HUES64 (cell line): ENCODE data around the gene CCDC69.

ENCODE experiments used
- H3K27ac ChIP-seq: 2 replicates; pipeline ENCODE4 v1.7.0; 2013; ENCODE audit warnings: low read depth, low read length, inconsistent platforms
- H3K27me3 ChIP-seq: 2 replicates; pipeline ENCODE4 v1.6.1; 2013; ENCODE audit warnings: mild to moderate bottlenecking, low read length; ENCODE audit not compliant: insufficient read depth
- H3K36me3 ChIP-seq: 2 replicates; pipeline ENCODE4 v1.6.1; 2013; ENCODE audit warnings: mild to moderate bottlenecking, low read length; ENCODE audit not compliant: insufficient read depth
- H3K4me1 ChIP-seq: 2 replicates; pipeline ENCODE4 v1.6.1; 2013; ENCODE audit warnings: mild to moderate bottlenecking, low read length, moderate library complexity; ENCODE audit not compliant: insufficient read depth
- H3K4me3 ChIP-seq: 2 replicates; pipeline ENCODE4 v1.5.1; 2013; ENCODE audit warnings: mild to moderate bottlenecking, low read length, moderate library complexity
- H3K9ac ChIP-seq: 2 replicates; pipeline ENCODE4 v1.6.1; 2013; ENCODE audit warnings: mild to moderate bottlenecking, low read depth, low read length
- H3K9me3 ChIP-seq: 2 replicates; pipeline ENCODE4 v1.6.1; 2013; ENCODE audit warnings: low read depth, low read length; ENCODE audit not compliant: insufficient read depth
- WGBS: fragments of 150-250, 120-280 bp; methylation state at CpG from one replicate; pipeline ENCODE4 v1.1.7; 2013; ENCODE audit warnings: missing lambda C conversion rate; 5-methylcytosine and 5-hydroxymethylcytosine counted together

Gene CCDC69

GRCh38 chr5:151186052-151186451 lies 37.8 kb downstream of the CCDC69 start:
- WGBS, result 28% methylated on average over 4 of the region's 5 CpGs
- no peaks in the 10 kb centered on the region for H3K36me3 ChIP-seq

GRCh38 chr5:151184316-151185042 lies 39.4 kb downstream of the CCDC69 start:
- Histone ChIP-seq H3K4me1 (0 out of 2 replicates have a peak, but pooled peaks cover 3% of the 10 kb centered on the region), H3K27ac (no peak overlapping the region), H3K9ac (no peak overlapping the region), H3K4me3 (no peak overlapping the region), H3K36me3 (no peaks in the 10 kb centered on the region), H3K27me3 (no peaks in the 10 kb centered on the region), H3K9me3 (no peaks in the 10 kb centered on the region)
- WGBS, result 92% methylated on average over 8 of the region's 10 CpGs

More at GRCh38 chr5:151186052-151186451, 37.8 kb downstream of the CCDC69 start:
- H3K4me3 ChIP-seq, result no peak overlapping the region
- H3K9ac ChIP-seq, result no peak overlapping the region
- H3K9me3 ChIP-seq, result no peaks in the 10 kb centered on the region
- H3K27me3 ChIP-seq, result no peaks in the 10 kb centered on the region
- no peak overlapping the region for H3K27ac ChIP-seq
- H3K4me1 ChIP-seq, result peaks cover 3% of the 10 kb centered on the region; the same call in 1 of the 2 replicates

DNA sequence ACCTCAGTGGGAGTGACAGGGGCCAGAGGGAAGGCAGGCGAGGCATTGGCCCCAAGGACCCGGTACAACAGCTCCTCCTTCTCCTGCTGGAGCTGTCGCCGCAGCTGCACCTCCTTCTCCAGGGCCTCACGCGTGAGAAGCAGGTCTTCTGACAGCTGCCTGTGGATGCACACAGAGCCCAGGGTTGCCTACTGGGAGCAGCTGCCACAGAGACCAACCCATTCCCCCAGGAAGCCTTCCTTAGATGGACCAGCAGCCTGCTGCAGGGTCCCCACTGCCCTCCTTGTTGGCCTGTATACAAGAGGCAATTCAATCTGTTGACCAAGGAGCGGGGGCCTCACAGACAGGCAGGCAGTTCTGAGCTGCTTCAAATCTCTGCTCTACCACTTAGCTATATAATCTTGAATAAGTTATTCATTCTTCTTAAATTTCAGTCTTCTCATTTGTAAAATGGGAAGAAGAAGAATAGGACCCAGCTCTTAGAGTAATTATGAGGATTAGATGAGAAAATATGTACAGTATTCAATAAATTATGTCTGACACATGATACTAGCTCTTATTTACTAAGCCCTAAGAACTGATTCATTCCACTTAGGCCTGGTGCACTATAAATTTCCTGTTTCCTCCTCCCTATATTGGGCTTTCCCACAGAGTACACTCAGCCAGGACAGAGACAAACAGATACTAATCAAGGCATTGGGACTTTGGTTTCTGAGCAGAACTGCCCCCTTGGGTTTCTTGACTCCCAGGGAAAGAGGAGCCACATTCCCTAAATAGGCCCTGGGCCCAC lies 40.2 kb downstream of the CCDC69 start:
- H3K27ac ChIP-seq, result no peak overlapping the region
- no peak overlapping the region for H3K4me3 ChIP-seq
- 0 out of 2 replicates have a peak, but pooled peaks cover 3% of the 10 kb centered on the region for H3K4me1 ChIP-seq
- H3K9ac ChIP-seq, result no peak overlapping the region
- WGBS, result 88% methylated on average over 7 of the region's 7 CpGs
- no peaks in the 10 kb centered on the region for H3K9me3 ChIP-seq
- no peaks in the 10 kb centered on the region for H3K27me3 ChIP-seq
- no peaks in the 10 kb centered on the region for H3K36me3 ChIP-seq

- WGBS, result 94% methylated on average over 8 of the region's 8 CpGs
- H3K27me3 ChIP-seq, result no peaks in the 10 kb centered on the region
- H3K4me3 ChIP-seq, result no peak overlapping the region
- H3K36me3 ChIP-seq, result no peaks in the 10 kb centered on the region
- 0 out of 2 replicates have a peak, but pooled peaks cover 3% of the 10 kb centered on the region for H3K4me1 ChIP-seq
- no peaks in the 10 kb centered on the region for H3K9me3 ChIP-seq
- no peak overlapping the region for H3K27ac ChIP-seq
- H3K9ac ChIP-seq, result no peak overlapping the region
Observed at GRCh38 chr5:151182976-151183375, 40.9 kb downstream of the CCDC69 start.

DNA sequence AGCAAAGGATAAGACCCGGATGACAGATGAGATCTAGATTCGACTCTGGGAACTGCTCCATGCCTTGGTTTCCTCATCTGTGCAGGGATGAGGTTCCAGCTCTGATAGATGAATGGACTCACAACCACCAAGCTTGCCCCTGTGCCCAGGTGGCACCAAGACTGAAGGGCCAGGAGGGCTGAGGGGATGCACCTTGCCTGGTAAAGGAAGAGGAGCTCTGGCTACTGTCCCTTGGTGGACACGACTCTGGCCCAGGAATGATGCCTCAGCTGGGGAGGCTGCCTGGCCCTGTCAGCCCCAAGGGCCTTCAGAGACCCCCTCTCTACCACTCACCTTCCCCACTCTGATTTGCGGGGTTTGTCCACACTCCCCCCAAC lies 41.4 kb downstream of the CCDC69 start:
- no peak overlapping the region for H3K27ac ChIP-seq

DNA sequence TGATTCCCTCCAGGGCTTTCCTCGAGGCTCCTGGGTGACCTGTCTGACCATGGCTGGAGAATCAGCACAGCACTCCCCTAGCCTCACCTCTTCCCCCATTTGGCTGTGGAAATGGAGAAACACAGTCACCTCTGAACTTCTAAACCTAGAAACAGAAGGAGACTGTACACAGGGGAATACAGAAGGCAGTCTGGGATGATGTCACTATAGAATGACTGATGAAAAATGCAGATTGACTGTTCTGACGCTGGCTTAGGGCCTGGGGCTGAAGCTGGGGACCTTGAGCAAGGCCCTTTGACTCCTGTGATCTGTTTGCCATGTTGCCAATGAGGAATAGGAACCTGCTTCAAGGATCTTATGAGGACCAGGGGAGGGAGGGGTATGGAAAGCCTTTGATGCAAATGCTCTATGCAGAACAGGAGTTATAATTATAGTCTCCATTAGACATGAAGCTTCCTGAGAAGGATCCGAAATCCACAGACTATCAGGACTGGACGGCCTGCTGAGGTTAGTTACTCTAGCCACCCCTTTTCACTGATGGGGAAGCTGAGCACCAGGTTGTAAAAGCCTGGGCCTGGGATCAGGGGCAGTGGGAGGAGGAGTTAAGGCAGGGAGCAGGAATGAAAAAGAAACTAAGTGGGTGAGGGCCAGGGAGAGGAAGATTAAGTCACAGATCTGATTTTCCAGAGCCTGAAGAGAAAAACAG lies 41.9 kb downstream of the CCDC69 start:
- no peak overlapping the region for H3K9ac ChIP-seq
- no peaks in the 10 kb centered on the region for H3K36me3 ChIP-seq
- H3K27me3 ChIP-seq, result no peaks in the 10 kb centered on the region
- H3K9me3 ChIP-seq, result no peaks in the 10 kb centered on the region
- no peak overlapping the region for H3K27ac ChIP-seq
- H3K4me1 ChIP-seq, result 0 out of 2 replicates have a peak, but pooled peaks cover 3% of the 10 kb centered on the region
- no peak overlapping the region for H3K4me3 ChIP-seq
- 89% methylated on average over 4 of the region's 4 CpGs for WGBS

More for the DNA sequence above, 41.4 kb downstream of the CCDC69 start:
- no peak overlapping the region for H3K9ac ChIP-seq
- no peaks in the 10 kb centered on the region for H3K27me3 ChIP-seq
- no peak overlapping the region for H3K4me3 ChIP-seq
- no peaks in the 10 kb centered on the region for H3K36me3 ChIP-seq
- WGBS, result 91% methylated on average over 4 of the region's 4 CpGs
- H3K4me1 ChIP-seq, result 0 out of 2 replicates have a peak, but pooled peaks cover 3% of the 10 kb centered on the region
- H3K9me3 ChIP-seq, result no peaks in the 10 kb centered on the region

- H3K4me3 ChIP-seq, result no peak overlapping the region
- H3K4me1 ChIP-seq, result no peaks in the 10 kb centered on the region
- H3K27me3 ChIP-seq, result no peaks in the 10 kb centered on the region
- no peak overlapping the region for H3K27ac ChIP-seq
- no peak overlapping the region for H3K9ac ChIP-seq
- H3K9me3 ChIP-seq, result no peaks in the 10 kb centered on the region
- no peaks in the 10 kb centered on the region for H3K36me3 ChIP-seq
- WGBS, result 94% methylated on average over 6 of the region's 6 CpGs
Observed at GRCh38 chr5:151180291-151180690, 43.6 kb downstream of the CCDC69 start.

DNA sequence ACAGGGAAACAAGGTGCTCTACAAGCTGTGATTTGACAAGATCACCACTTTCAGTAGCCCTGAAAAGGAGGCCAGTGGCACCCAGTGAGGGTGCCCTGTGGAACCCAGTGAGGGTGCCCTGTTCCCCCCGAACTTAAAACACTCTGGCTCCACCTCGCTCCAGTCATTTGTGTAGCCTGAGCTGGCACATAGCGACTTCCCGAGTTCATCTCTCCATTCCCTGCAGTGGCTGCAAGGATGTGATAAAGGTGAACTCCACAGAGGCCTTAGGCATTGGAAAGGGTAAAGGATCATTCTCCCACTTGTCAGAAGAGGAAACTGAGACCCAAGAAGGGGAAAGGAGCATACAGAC lies 44.4 kb downstream of the CCDC69 start:
- H3K27ac ChIP-seq, result no peak overlapping the region
- H3K27me3 ChIP-seq, result no peaks in the 10 kb centered on the region
- no peaks in the 10 kb centered on the region for H3K36me3 ChIP-seq
- no peaks in the 10 kb centered on the region for H3K9me3 ChIP-seq
- H3K9ac ChIP-seq, result no peak overlapping the region
- WGBS, result 97% methylated on average over 4 of the region's 4 CpGs
- H3K4me1 ChIP-seq, result 0 out of 2 replicates have a peak, but pooled peaks cover under 1% of the 10 kb centered on the region
- H3K4me3 ChIP-seq, result no peak overlapping the region

GRCh38 chr5:151178777-151179488 lies 45.0 kb downstream of the CCDC69 start:
- H3K27me3 ChIP-seq, result no peaks in the 10 kb centered on the region
- no peaks in the 10 kb centered on the region for H3K9me3 ChIP-seq
- no peak overlapping the region for H3K4me3 ChIP-seq
- 91% methylated on average over 5 of the region's 5 CpGs for WGBS
- H3K9ac ChIP-seq, result no peak overlapping the region
- no peaks in the 10 kb centered on the region for H3K36me3 ChIP-seq
- H3K4me1 ChIP-seq, result 0 out of 2 replicates have a peak, but pooled peaks cover 3% of the 10 kb centered on the region
- H3K27ac ChIP-seq, result no peak overlapping the region

- 100% methylated on average over 1 of the region's 1 CpG for WGBS
- H3K36me3 ChIP-seq, result no peaks in the 10 kb centered on the region
- H3K4me1 ChIP-seq, result 0 out of 2 replicates have a peak, but pooled peaks cover 3% of the 10 kb centered on the region
Observed at GRCh38 chr5:151178372-151178771, 45.5 kb downstream of the CCDC69 start.

More at GRCh38 chr5:151178372-151178771, 45.5 kb downstream of the CCDC69 start:
- Histone ChIP-seq H3K9me3 (no peaks in the 10 kb centered on the region), H3K9ac (no peak overlapping the region), H3K27me3 (no peaks in the 10 kb centered on the region), H3K4me3 (no peak overlapping the region), H3K27ac (no peak overlapping the region)
